CD4-positive, alpha-beta T cell (primary cell): Measurements from ENCODE around the gene BICD2. TPM values are rescaled to one million over a fixed set of nuclear protein-coding genes. Genes with fewer than 3 reads are reported as not detected.

Experiments
- ATAC-seq: fragments of 200-7000 bp; cut with Tn5 transposase; one replicate; pipeline ENCODE4 v1.10.0; 2022; ENCODE audit warnings: mild to moderate bottlenecking; ENCODE audit not compliant: poor library complexity
- CTCF ChIA-PET: fragments of 350-600 bp; sonication (Branson Sonifier 250); formaldehyde crosslinking; loops from one replicate; lab custom pipeline; 2021; ENCODE audit warnings: antibody characterized with exemption, inconsistent platforms; lab: Charles Lee
- POLR2A ChIA-PET: fragments of 350-600 bp; sonication (Branson Sonifier 250); formaldehyde crosslinking; loops from one replicate; lab custom pipeline; 2021; ENCODE audit warnings: antibody characterized with exemption, inconsistent platforms; lab: Charles Lee
- DNase-seq, 14 experiments: peaks; one replicate each; pipeline ENCODE4 v3.0.0-alpha.2; 2013 to 2020; ENCODE audit warnings: mixed read lengths in 2 of 14
- H3K27ac ChIP-seq, 2 donors: one replicate each; pipeline versions ENCODE4 v1.5.1 to v1.7.0; 2013; ENCODE audit warnings: low read length in 2 of 2, low read depth in 1 of 2, mild to moderate bottlenecking in 1 of 2
- H3K27me3 ChIP-seq, 2 experiments: 1 replicate in 1 of 2; 2 replicates in 1 of 2; pipeline versions ENCODE4 v1.6.1 to v1.7.0; 2013; ENCODE audit warnings: low read length in 2 of 2, control low read depth in 1 of 2, mild to moderate bottlenecking in 1 of 2, moderate library complexity in 1 of 2; ENCODE audit not compliant: insufficient read depth in 2 of 2, control insufficient read depth in 1 of 2
- H3K36me3 ChIP-seq: one replicate; pipeline ENCODE4 v1.6.1; 2013; ENCODE audit warnings: low read length, control low read depth; ENCODE audit not compliant: insufficient read depth
- H3K4me1 ChIP-seq: one replicate; pipeline ENCODE4 v1.6.1; 2013; ENCODE audit warnings: low read length, control low read depth; ENCODE audit not compliant: insufficient read depth
- H3K4me3 ChIP-seq: one replicate; pipeline ENCODE4 v1.5.1; 2013; ENCODE audit warnings: mild to moderate bottlenecking, low read length, moderate library complexity
- H3K9me3 ChIP-seq, 2 experiments: 1 replicate in 1 of 2; 2 replicates in 1 of 2; pipeline versions ENCODE4 v1.6.1 to v1.7.0; 2013; ENCODE audit warnings: low read length in 2 of 2, mild to moderate bottlenecking in 2 of 2, control low read depth in 1 of 2, moderate library complexity in 1 of 2; ENCODE audit not compliant: control insufficient read depth in 1 of 2, insufficient read depth in 1 of 2
- H3K27ac Mint-ChIP-seq: one replicate; pipeline ENCODE4 v1.8.0; 2020; ENCODE audit warnings: mixed read lengths
- H3K27me3 Mint-ChIP-seq: one replicate; pipeline ENCODE4 v1.8.0; 2021; ENCODE audit warnings: mixed read lengths
- H3K36me3 Mint-ChIP-seq: one replicate; pipeline ENCODE4 v1.8.0; 2021; ENCODE audit warnings: low read depth, mixed read lengths
- H3K4me1 Mint-ChIP-seq: one replicate; pipeline ENCODE4 v1.8.0; 2021; ENCODE audit warnings: low read depth, mixed read lengths
- H3K4me3 Mint-ChIP-seq: one replicate; pipeline ENCODE4 v1.8.0; 2020; ENCODE audit warnings: mild to moderate bottlenecking, mixed read lengths
- H3K9me3 Mint-ChIP-seq: one replicate; pipeline ENCODE4 v1.8.0; 2020; ENCODE audit warnings: mixed read lengths
- intact Hi-C, 2 experiments: fragments of 100-400 bp; cut with DNase I in 1 of 2; cut with micrococcal nuclease in 1 of 2; formaldehyde crosslinking; loops; one replicate each; pipeline versions ENCODE4 v1.15.1 to v1.9.0; 2023 to 2025; cut with DNase I, micrococcal nuclease
- total RNA-seq, 174 experiments: library from RNA in 2 of 174; stranded (reverse) in 2 of 174; gene quantifications; one replicate each; pipeline ENCODE4 v1.2.3 and lab custom pipeline; 2021 to 2026
- TF ChIP-seq, protein P1 (sequence below): fragments of 200-600 bp; IDR thresholded peaks from one replicate; pipeline ENCODE4 v1.8.0; 2022; ENCODE audit warnings: antibody characterized with exemption, mild to moderate bottlenecking

The BICD2 gene
- total RNA-seq, 2 experiments from 2014 or later = 14.1 to 14.9 TPM

GRCh38 chr9:92729735-92730155, 34.9 kb downstream of the BICD2 start:
- no peak overlapping the region for H3K4me3 ChIP-seq
- peaks cover 2% of the 10 kb centered on the region for H3K4me1 ChIP-seq
- ChIA-PET POLR2A (no interaction called here), CTCF (no interaction called here)
- peaks cover 40% of the 10 kb centered on the region for H3K36me3 ChIP-seq
- H3K27me3 ChIP-seq = no peaks in the 10 kb centered on the region
- H3K9me3 ChIP-seq = no peaks in the 10 kb centered on the region
- intact Hi-C loops = no loop called here
- H3K36me3 Mint-ChIP-seq = peaks cover 43% of the 10 kb centered on the region
- peaks cover 32% of the 10 kb centered on the region for H3K4me1 Mint-ChIP-seq
- no peaks in the 10 kb centered on the region for H3K9me3 Mint-ChIP-seq
- ATAC-seq (no peak), DNase-seq (no peak)
- no peak overlapping the region for H3K27ac Mint-ChIP-seq
- TF ChIP-seq, protein P1, sequence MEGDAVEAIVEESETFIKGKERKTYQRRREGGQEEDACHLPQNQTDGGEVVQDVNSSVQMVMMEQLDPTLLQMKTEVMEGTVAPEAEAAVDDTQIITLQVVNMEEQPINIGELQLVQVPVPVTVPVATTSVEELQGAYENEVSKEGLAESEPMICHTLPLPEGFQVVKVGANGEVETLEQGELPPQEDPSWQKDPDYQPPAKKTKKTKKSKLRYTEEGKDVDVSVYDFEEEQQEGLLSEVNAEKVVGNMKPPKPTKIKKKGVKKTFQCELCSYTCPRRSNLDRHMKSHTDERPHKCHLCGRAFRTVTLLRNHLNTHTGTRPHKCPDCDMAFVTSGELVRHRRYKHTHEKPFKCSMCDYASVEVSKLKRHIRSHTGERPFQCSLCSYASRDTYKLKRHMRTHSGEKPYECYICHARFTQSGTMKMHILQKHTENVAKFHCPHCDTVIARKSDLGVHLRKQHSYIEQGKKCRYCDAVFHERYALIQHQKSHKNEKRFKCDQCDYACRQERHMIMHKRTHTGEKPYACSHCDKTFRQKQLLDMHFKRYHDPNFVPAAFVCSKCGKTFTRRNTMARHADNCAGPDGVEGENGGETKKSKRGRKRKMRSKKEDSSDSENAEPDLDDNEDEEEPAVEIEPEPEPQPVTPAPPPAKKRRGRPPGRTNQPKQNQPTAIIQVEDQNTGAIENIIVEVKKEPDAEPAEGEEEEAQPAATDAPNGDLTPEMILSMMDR = no peak
- H3K27ac ChIP-seq = no peak overlapping the region
- H3K27me3 Mint-ChIP-seq = no peaks in the 10 kb centered on the region
- H3K4me3 Mint-ChIP-seq = no peak overlapping the region

GRCh38 chr9:92728831-92729734, 35.5 kb downstream of the BICD2 start:
- Histone ChIP-seq H3K27me3 (no peaks in the 10 kb centered on the region), H3K4me3 (no peak overlapping the region), H3K4me1 (no peaks in the 10 kb centered on the region), H3K27ac (no peak overlapping the region), H3K36me3 (peaks cover 42% of the 10 kb centered on the region), H3K9me3 (no peaks in the 10 kb centered on the region)
- Mint-ChIP-seq H3K4me1 (peaks cover 32% of the 10 kb centered on the region), H3K4me3 (no peak overlapping the region), H3K27me3 (no peaks in the 10 kb centered on the region), H3K9me3 (no peaks in the 10 kb centered on the region), H3K36me3 (peaks cover 48% of the 10 kb centered on the region), H3K27ac (no peak overlapping the region)
- no peak for ATAC-seq
- TF ChIP-seq, protein P1 = no peak
- intact Hi-C loops = no loop called here
- DNase-seq = peak in 2 of 14 experiments; percentile 25 to 39
- ChIA-PET CTCF (no interaction called here), POLR2A (no interaction called here)

DNA sequence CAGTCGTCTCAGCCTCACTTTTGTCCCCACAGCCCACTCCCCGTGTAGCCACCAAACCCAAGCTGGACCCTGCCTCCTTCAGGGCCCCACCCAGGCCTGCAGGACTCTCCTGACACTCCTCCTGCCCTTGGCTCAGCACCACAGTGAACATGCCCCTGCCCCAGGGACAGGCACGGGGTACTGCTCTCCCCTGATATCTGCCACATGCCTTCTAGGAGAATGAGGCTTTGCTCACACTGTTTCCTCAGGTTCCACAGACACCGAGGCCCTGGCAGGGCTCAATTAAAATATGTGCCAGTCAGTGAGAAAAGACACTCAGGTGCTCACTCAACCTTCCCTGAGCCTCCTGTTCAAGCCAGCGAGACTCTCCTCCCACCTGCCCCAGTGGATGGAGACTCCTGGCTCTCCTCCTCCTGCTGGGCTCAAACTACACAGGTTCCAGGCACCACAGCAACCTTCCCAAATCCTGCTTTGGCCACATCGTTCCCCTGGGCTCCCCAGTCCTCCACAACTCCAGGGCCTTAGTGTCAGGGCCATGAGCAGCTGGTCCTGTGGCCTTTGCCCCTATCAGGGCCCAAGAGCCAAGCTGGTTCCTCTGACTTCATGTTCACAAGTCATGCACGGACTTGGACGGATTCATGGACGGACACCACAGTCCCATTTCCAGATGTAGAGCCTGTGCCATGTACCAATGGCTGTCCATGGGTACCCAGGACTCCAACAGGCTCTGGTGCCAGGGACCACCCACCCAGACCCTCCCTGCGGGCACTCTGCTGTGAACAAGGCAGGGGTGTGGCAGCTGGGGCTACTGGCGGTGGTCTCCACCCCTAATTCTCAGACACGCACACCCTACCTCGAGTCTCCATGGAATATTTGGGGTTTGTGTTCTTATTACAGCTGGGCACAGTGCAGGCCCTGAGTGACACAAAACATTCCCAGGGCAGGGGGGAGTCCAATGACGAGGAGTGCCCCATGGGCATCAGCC, 36.6 kb downstream of the BICD2 start:
- Histone ChIP-seq H3K27ac (no peak overlapping the region), H3K36me3 (peaks cover 42% of the 10 kb centered on the region), H3K27me3 (no peaks in the 10 kb centered on the region), H3K4me3 (no peak overlapping the region), H3K4me1 (no peaks in the 10 kb centered on the region), H3K9me3 (no peaks in the 10 kb centered on the region)
- POLR2A ChIA-PET = no interaction called here
- intact Hi-C loops = no loop called here
- H3K4me1 Mint-ChIP-seq = peaks cover 30% of the 10 kb centered on the region
- peaks cover 59% of the 10 kb centered on the region for H3K36me3 Mint-ChIP-seq
- no peaks in the 10 kb centered on the region for H3K9me3 Mint-ChIP-seq
- CTCF ChIA-PET = interaction anchor here (0.6 kb wide), 1 partner anchor 146 kb away, joined by 3 read pairs; no protein-coding TSS in a partner anchor
- DNase-seq = peak in 1 of 14 experiments; percentile 3
- TF ChIP-seq, protein P1 = no peak
- H3K27ac Mint-ChIP-seq = no peak overlapping the region
- no peak overlapping the region for H3K4me3 Mint-ChIP-seq
- H3K27me3 Mint-ChIP-seq = no peaks in the 10 kb centered on the region
- no peak for ATAC-seq
